Sigmoid colon (tissue), 7 donors: ENCODE results near the gene STEAP4. TPM values are rescaled to one million over a fixed set of nuclear protein-coding genes. Genes with fewer than 3 reads are reported as not detected.

Source experiments
- DNase-seq: peaks from one replicate; pipeline ENCODE4 v3.0.0-alpha.2; 2019
- H3K27ac ChIP-seq, 4 donors: fragments of 200-600 bp; sonication (generic); one replicate each; pipeline ENCODE4 v1.5.1; 2016 to 2019; ENCODE audit warnings: mild to moderate bottlenecking in 1 of 4
- H3K27me3 ChIP-seq, 3 donors: fragments of 200-600 bp; sonication (generic); one replicate each; pipeline ENCODE4 v1.5.1; 2019; ENCODE audit warnings: mild to moderate bottlenecking in 1 of 3
- H3K36me3 ChIP-seq, 4 donors: fragments of 200-600 bp; sonication (generic); one replicate each; pipeline ENCODE4 v1.5.1; 2016 to 2019
- H3K4me1 ChIP-seq, 4 donors: fragments of 200-600 bp; sonication (generic); one replicate each; pipeline ENCODE4 v1.5.1; 2017 to 2019
- H3K4me3 ChIP-seq, 4 donors: fragments of 200-600 bp; sonication (generic); one replicate each; pipeline ENCODE4 v1.5.1; 2017 to 2019; ENCODE audit warnings: mild to moderate bottlenecking in 2 of 4, moderate library complexity in 1 of 4
- H3K9me3 ChIP-seq, 4 donors: fragments of 200-600 bp in 3 of 4; sonication (generic) in 3 of 4; one replicate each; pipeline versions ENCODE4 v1.5.1 to v1.6.1; 2013 to 2019
- CTCF ChIP-seq, 4 experiments: fragments of 450-650 bp in 3 of 4; fragments of 200-600 bp in 1 of 4; IDR thresholded peaks; one replicate each; pipeline ENCODE4 v1.5.1; 2016 to 2019; ENCODE audit warnings: antibody characterized with exemption in 4 of 4, mild to moderate bottlenecking in 3 of 4, moderate library complexity in 2 of 4
- EP300 ChIP-seq, 4 donors: sonication (generic); formaldehyde crosslinking; IDR thresholded peaks; one replicate each; pipeline ENCODE4 v1.6.1; 2017; ENCODE audit warnings: antibody characterized with exemption in 4 of 4
- POLR2A ChIP-seq, 2 donors: fragments of 450-650 bp; IDR thresholded peaks; one replicate each; pipeline ENCODE4 v1.6.1; 2016; ENCODE audit warnings: antibody characterized with exemption in 2 of 2, mild to moderate bottlenecking in 2 of 2, moderate library complexity in 2 of 2
- POLR2AphosphoS5 ChIP-seq, 4 donors: sonication (generic); formaldehyde crosslinking; IDR thresholded peaks; one replicate each; pipeline ENCODE4 v1.6.1; 2017; ENCODE audit warnings: antibody characterized with exemption in 4 of 4
- WGBS, 2 donors: extraction: QIAGEN DNeasy Blood & Tissue Kit; methylation state at CpG; one replicate each; pipeline ENCODE4 v1.1.7; 2013; 5-methylcytosine and 5-hydroxymethylcytosine counted together
- intact Hi-C: fragments of 100-400 bp; cut with DNase I; formaldehyde crosslinking; loops from one replicate; pipeline ENCODE4 v1.15.1; 2023
- polyA plus RNA-seq, 3 donors: library from polyadenylated mRNA; stranded (reverse); fragments of 200-250 nt; gene quantifications; one replicate each; pipeline ENCODE4 v1.2.3, GENCODE V29; 2013
- total RNA-seq, 4 donors: library from RNA; depleted of rRNA; stranded (reverse); fragments of >200 nt; gene quantifications; one replicate each; pipeline ENCODE4 v1.1.0, GENCODE V29; 2016
- donor health status: healthy with polysubstance abuse.
- donor health status: Bipolar disorder and iron deficiency.
- donor health status: healthy.

STEAP4 gene
- total and polyA plus RNA-seq, 7 donors = 0.23 to 15.8 (median 10.5) TPM

GRCh38 chr7:88254721-88255424, 51.8 kb downstream of the STEAP4 start:
- WGBS, 2 donors = 87 to 96% methylated on average over 2 of the region's 2 CpGs
- no peak overlapping the region for H3K27ac ChIP-seq
- no peaks in the 10 kb centered on the region for H3K36me3 ChIP-seq
- peaks cover 0 to 13% (median 6%) of the 10 kb centered on the region in 4 donors for H3K9me3 ChIP-seq
- no peak for DNase-seq
- no peaks in the 10 kb centered on the region for H3K27me3 ChIP-seq
- H3K4me3 ChIP-seq = no peak overlapping the region
- no peak for TF ChIP-seq CTCF (IDR thresholded peaks at IDR 0.05)
- TF ChIP-seq POLR2A (IDR thresholded peaks at IDR 0.05) = no peak
- no peak for TF ChIP-seq POLR2AphosphoS5 (IDR thresholded peaks at IDR 0.05)
- no peak for TF ChIP-seq EP300 (IDR thresholded peaks at IDR 0.05)
- no peaks in the 10 kb centered on the region for H3K4me1 ChIP-seq
- intact Hi-C loops = no loop called here

- no peak for DNase-seq
- intact Hi-C loops = no loop called here
- Histone ChIP-seq H3K27me3 (no peaks in the 10 kb centered on the region), H3K36me3 (no peaks in the 10 kb centered on the region), H3K27ac (no peak overlapping the region), H3K9me3 (peaks cover 0 to 13% (median 6%) of the 10 kb centered on the region in 4 donors), H3K4me1 (no peaks in the 10 kb centered on the region), H3K4me3 (no peak overlapping the region)
- TF ChIP-seq POLR2AphosphoS5 (IDR thresholded peaks at IDR 0.05) = no peak
- TF ChIP-seq CTCF (IDR thresholded peaks at IDR 0.05) = no peak
- TF ChIP-seq EP300 (IDR thresholded peaks at IDR 0.05) = no peak
- TF ChIP-seq POLR2A (IDR thresholded peaks at IDR 0.05) = no peak
These were observed 53.1 kb downstream of the STEAP4 start for GRCh38 chr7:88253640-88254039.

GRCh38 chr7:88244258-88244657, 62.4 kb downstream of the STEAP4 start:
- Histone ChIP-seq H3K9me3 (no peaks in the 10 kb centered on the region), H3K27ac (no peak overlapping the region), H3K4me3 (no peak overlapping the region), H3K27me3 (no peaks in the 10 kb centered on the region), H3K36me3 (no peaks in the 10 kb centered on the region), H3K4me1 (no peaks in the 10 kb centered on the region)
- 94 to 96% methylated on average over 1 of the region's 1 CpG for WGBS, 2 donors
- TF ChIP-seq POLR2AphosphoS5 (IDR thresholded peaks at IDR 0.05) (no peak), CTCF (IDR thresholded peaks at IDR 0.05) (no peak), EP300 (IDR thresholded peaks at IDR 0.05) (no peak), POLR2A (IDR thresholded peaks at IDR 0.05) (no peak)
- intact Hi-C loops = no loop called here
- DNase-seq = no peak

- Histone ChIP-seq H3K4me3 (no peak overlapping the region), H3K4me1 (no peaks in the 10 kb centered on the region), H3K9me3 (no peaks in the 10 kb centered on the region), H3K27me3 (no peaks in the 10 kb centered on the region), H3K36me3 (no peaks in the 10 kb centered on the region), H3K27ac (no peak overlapping the region)
- TF ChIP-seq EP300 (IDR thresholded peaks at IDR 0.05) (no peak), CTCF (IDR thresholded peaks at IDR 0.05) (peak; percentile 23 to 57 (median 34))
- intact Hi-C loops = no loop called here
- 16 to 39% methylated on average over 2 of the region's 2 CpGs for WGBS, 2 donors
- DNase-seq = no peak
These were observed 63.3 kb downstream of the STEAP4 start for GRCh38 chr7:88243345-88243909.

- Histone ChIP-seq H3K4me1 (no peaks in the 10 kb centered on the region), H3K36me3 (no peaks in the 10 kb centered on the region), H3K9me3 (no peaks in the 10 kb centered on the region), H3K27me3 (no peaks in the 10 kb centered on the region), H3K27ac (no peak overlapping the region), H3K4me3 (no peak overlapping the region)
- TF ChIP-seq EP300 (IDR thresholded peaks at IDR 0.05) = no peak
- intact Hi-C loops = no loop called here
- DNase-seq = no peak
- WGBS, 2 donors = 87 to 94% methylated on average over 1 of the region's 1 CpG
These were observed 66.8 kb downstream of the STEAP4 start for GRCh38 chr7:88239852-88240251.
